K562 (cell line): ENCODE measurements around the gene POMT1. TPM values are rescaled to one million over a fixed set of nuclear protein-coding genes. Genes with fewer than 3 reads are reported as not detected.

Experiments
- ARNT ChIP-seq, 2 experiments: fragments of 450-650 bp; IDR thresholded peaks; 2 replicates each; pipeline ENCODE4 v1.6.1; 2016; ENCODE audit warnings: mild to moderate bottlenecking in 1 of 2
- JUNB ChIP-seq: fragments of 450-650 bp; formaldehyde crosslinking; conservative IDR thresholded peaks from 2 replicates; pipeline ENCODE4 v1.4.0; 2020; ENCODE audit warnings: mild to moderate bottlenecking
- MGA ChIP-seq: fragments of 450-650 bp; IDR thresholded peaks from 2 replicates; pipeline ENCODE4 v1.6.1; 2016; ENCODE audit warnings: mild to moderate bottlenecking, moderate library complexity
- SOX6 ChIP-seq: fragments of 450-650 bp; IDR thresholded peaks from 2 replicates; pipeline ENCODE4 v1.6.1; 2014; ENCODE audit warnings: mild to moderate bottlenecking
- TBP ChIP-seq: optimal IDR thresholded peaks from 2 replicates; pipeline ENCODE3; 2011; ENCODE audit warnings: low read depth, low read length, improper control_type of control experiment
- XRCC4 ChIP-seq: IDR thresholded peaks from one replicate; pipeline ENCODE4 v1.6.1; 2011; ENCODE audit not compliant: insufficient read depth, insufficient read length; ENCODE audit errors: extremely low read depth
- ZNF12 ChIP-seq: sonication (generic); formaldehyde crosslinking; IDR thresholded peaks from 2 replicates; pipeline ENCODE4 v1.4.0; 2020; ENCODE audit warnings: mild to moderate bottlenecking, missing genetic modification reagents
- polyA plus RNA-seq, 8 experiments: library from polyadenylated mRNA; depleted of rRNA in 4 of 8; stranded (reverse) in 5 of 8; unstranded in 3 of 8; fragments of >200 nt; fragmentation: Nextera tagmentation in 2 of 8; fragmentation: Illumina TruSeq in 1 of 8; extraction: Ambion mirVana in 2 of 8; extraction: Trizol in 1 of 8; gene quantifications; 2 replicates each; pipeline versions ENCODE4 v1.2.1 to v1.2.3, GENCODE V29; 2011 to 2014; ENCODE audit warnings: inconsistent platforms in 1 of 8, missing spikeins in 1 of 8
- total RNA-seq, 7 experiments: library from RNA; depleted of rRNA in 6 of 7; stranded (reverse); fragments of >200 nt in 6 of 7; fragmentation: Illumina TruSeq in 2 of 7; extraction: Trizol in 2 of 7; gene quantifications; 2 replicates each; pipeline versions ENCODE4 v1.2.1 to v1.2.3, GENCODE V29; 2011 to 2021; ENCODE audit warnings: low replicate concordance in 1 of 7

The POMT1 gene
- total and polyA plus RNA-seq, 9 of the 15 experiments (the other 6 are each of a cell fraction or from before 2014, with no cell fraction given) = 1.8 to 23.5 (median 14.6) TPM

- TF ChIP-seq MGA (no peak), JUNB (CRISPR knock-in tag) (no peak), XRCC4 (no peak), SOX6 (no peak), TBP (no peak), ZNF12 (CRISPR knock-in tag) (no peak), ARNT (IDR thresholded peaks at IDR 0.05) (no peak)
Observed at GRCh38 chr9:131473891-131474290, 28.8 kb upstream of the POMT1 start (continued).
